Measurements from ENCODE around the gene ZG16B. TPM values are rescaled to one million over a fixed set of nuclear protein-coding genes. Genes with fewer than 3 reads are reported as not detected.

The ZG16B gene
- total RNA-seq, 1 experiment from 2014 or later = 2.3 TPM

GRCh38 chr16:2867987-2868789 is 38.1 kb downstream of the ZG16B start:
- ChIA-PET RAD21 (ENCODE audit: low non-redundant PET in 1 of 2, low total read pairs in 2 of 2, uncharacterized antibody in 2 of 2, unreplicated experiment in 2 of 2) (interaction anchor here (1.2 to 1.3 kb wide), 3 partner anchors 10 to 29 kb away, joined by 3 to 10 read pairs (median 8); no protein-coding TSS in a partner anchor), POLR2A (interaction anchor here (0.7 to 1.7 kb wide), 12 partner anchors 11 to 186 kb away, joined by 3 to 14 read pairs (median 3); partner anchors contain the start of genes FLYWCH1, FLYWCH2 and KCTD5), CTCF (interaction anchor here (0.7 to 2.9 kb wide), 22 partner anchors 9 to 114 kb away, joined by 3 to 42 read pairs (median 4); partner anchors contain the start of genes FLYWCH2, PRSS21 and PRSS22)
- peak overlapping the region; percentile 79 for H2AFZ ChIP-seq (ENCODE audit: low read depth, low read length, poor library complexity, severe bottlenecking)
- H3K9me2 ChIP-seq (ENCODE audit: insufficient read depth) = no peaks in the 10 kb centered on the region
- DNase-seq (ENCODE audit: low read depth, low spot score) (peak; percentile 86), ATAC-seq (peak; percentile 96)
- H4K20me1 ChIP-seq (ENCODE audit: insufficient read depth) = no peaks in the 10 kb centered on the region
- H3K79me2 ChIP-seq (ENCODE audit: insufficient read depth, low read length) = no peaks in the 10 kb centered on the region
- H3K4me1 ChIP-seq (ENCODE audit: control insufficient read depth in 1 of 2, insufficient read depth in 2 of 2, low read length in 2 of 2) = peaks cover 8 to 24% of the 10 kb centered on the region in 2 experiments; a peak in 3 of 4 replicates
- H3K27me3 ChIP-seq (ENCODE audit: insufficient read depth, low read length) = no peaks in the 10 kb centered on the region
- peak overlapping the region; percentile 79 for H3K9ac ChIP-seq (ENCODE audit: low read length)
- peak overlapping the region; percentile 55 to 73 for H3K4me3 ChIP-seq (replicated peaks in 1 of 2; ENCODE audit: low read depth in 1 of 2, low read length in 2 of 2)
- intact Hi-C loops (cut with micrococcal nuclease) = loop anchor here (1.0 kb wide), 1 partner anchor 26 kb away; no protein-coding TSS in a partner anchor
- peak overlapping the region; percentile 92 for H3K27ac ChIP-seq (ENCODE audit: low read depth, low read length)
- TSS peak; percentile 99 for BruUV-seq (replicated peaks)
- H3K4me2 ChIP-seq (ENCODE audit: low read length) = peak overlapping the region; percentile 88
- H3K9me3 ChIP-seq (ENCODE audit: control insufficient read depth in 1 of 2, insufficient read depth in 1 of 2, low read depth in 1 of 2, low read length in 2 of 2) = no peaks in the 10 kb centered on the region
- no peaks in the 10 kb centered on the region for H3K36me3 ChIP-seq (ENCODE audit: control insufficient read depth in 1 of 2, insufficient read depth in 2 of 2, low read length in 2 of 2)
- peak; percentile 7 for TF ChIP-seq ZBTB33 (IDR thresholded peaks at IDR 0.05; ENCODE audit: extremely low read depth, insufficient replicate concordance, low read length)
- TF ChIP-seq EZH2phosphoT487 (IDR thresholded peaks at IDR 0.05; ENCODE audit: borderline replicate concordance) = no peak
- TF ChIP-seq ZNF274 (IDR thresholded peaks at IDR 0.05; ENCODE audit: low read depth, low read length) = no peak
- peak; percentile 100 for TF ChIP-seq RAD21 (IDR thresholded peaks at IDR 0.05; ENCODE audit: low read depth)
- no peak; the same call in 1 of the 2 replicates for TF ChIP-seq SRF (IDR thresholded peaks at IDR 0.05; ENCODE audit: low read depth)
- peak; percentile 74 for TF ChIP-seq SIN3A (IDR thresholded peaks at IDR 0.05; ENCODE audit: low read depth)
- peak; percentile 44 for TF ChIP-seq SP1 (IDR thresholded peaks at IDR 0.05; ENCODE audit: low read depth)
- no peak for TF ChIP-seq FOSL1 (IDR thresholded peaks at IDR 0.05; ENCODE audit: low read depth)
- peak; percentile 52; the same call in 1 of the 2 replicates for TF ChIP-seq ZFX (IDR thresholded peaks at IDR 0.05)
- no peak for TF ChIP-seq JUND (IDR thresholded peaks at IDR 0.05)
- 0 out of 2 replicates have a peak, but pooled peaks have one; percentile 12 for TF ChIP-seq CBX3 (IDR thresholded peaks at IDR 0.05; ENCODE audit: low read depth)
- TF ChIP-seq REST (IDR thresholded peaks at IDR 0.05; ENCODE audit: low read depth) = no peak
- TF ChIP-seq CTCF (IDR thresholded peaks at IDR 0.05 in 2 of 3, conservative IDR thresholded peaks at IDR 0.05 in 1 of 3; ENCODE audit: borderline replicate concordance in 1 of 3, insufficient read depth in 1 of 3, low read depth in 2 of 3, low read length in 2 of 3) = peak; percentile 95 to 96 (median 96)
- TF ChIP-seq CEBPB (IDR thresholded peaks at IDR 0.05; ENCODE audit: low read depth) = no peak
- peak; percentile 93 for TF ChIP-seq POLR2AphosphoS5 (IDR thresholded peaks at IDR 0.05; ENCODE audit: low read depth, low read length)
- TF ChIP-seq EGR1 (IDR thresholded peaks at IDR 0.05; ENCODE audit: low read depth) = peak; percentile 67
- TF ChIP-seq YY1 (IDR thresholded peaks at IDR 0.05; ENCODE audit: extremely low read depth, insufficient replicate concordance, low read depth, low read length) = peak; percentile 96
- no peak for TF ChIP-seq EZH2 (IDR thresholded peaks at IDR 0.05)
- TF ChIP-seq ELF1 (IDR thresholded peaks at IDR 0.05; ENCODE audit: borderline replicate concordance, low read depth) = peak; percentile 32; the same call in 1 of the 2 replicates
